ES-I3 (cell line): ENCODE results near the gene RASGEF1B.

Experiments used
- H3K36me3 ChIP-seq: 2 replicates; pipeline ENCODE4 v1.6.1; 2013; ENCODE audit warnings: mild to moderate bottlenecking, low read length, control low read depth, moderate library complexity; ENCODE audit not compliant: insufficient read depth
- H3K4me1 ChIP-seq: 2 replicates; pipeline ENCODE4 v1.6.1; 2013; ENCODE audit warnings: mild to moderate bottlenecking, control low read depth, low read length; ENCODE audit not compliant: insufficient read depth
- H3K9ac ChIP-seq: 2 replicates; pipeline ENCODE4 v1.6.1; 2013; ENCODE audit warnings: low read depth, mild to moderate bottlenecking, low read length, moderate library complexity
- H3K9me3 ChIP-seq: 2 replicates; pipeline ENCODE4 v1.6.1; 2013; ENCODE audit warnings: mild to moderate bottlenecking, low read length, moderate library complexity; ENCODE audit not compliant: control insufficient read depth, insufficient read depth

Gene RASGEF1B

DNA sequence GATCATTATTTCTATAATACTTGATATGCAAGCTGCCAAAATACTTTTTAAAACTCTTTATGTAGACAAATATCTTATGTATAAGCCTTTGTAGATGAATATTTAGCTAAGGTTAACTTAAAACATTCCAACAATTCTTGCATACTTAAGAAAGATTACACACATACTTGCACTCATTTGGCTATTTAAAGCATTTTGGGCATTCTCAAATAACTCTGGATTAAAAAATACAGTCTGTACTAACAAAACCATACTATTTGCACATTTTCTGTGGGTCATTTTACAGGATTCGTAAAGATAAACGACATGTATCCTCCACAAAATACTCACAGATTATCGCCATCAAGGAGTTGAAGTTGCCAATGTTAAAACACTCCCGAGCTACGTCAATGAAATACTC is 26.5 kb downstream of the RASGEF1B start:
- H3K9ac ChIP-seq = no peak overlapping the region
- H3K4me1 ChIP-seq = no peaks in the 10 kb centered on the region
- no peaks in the 10 kb centered on the region for H3K36me3 ChIP-seq
- H3K9me3 ChIP-seq = no peaks in the 10 kb centered on the region

DNA sequence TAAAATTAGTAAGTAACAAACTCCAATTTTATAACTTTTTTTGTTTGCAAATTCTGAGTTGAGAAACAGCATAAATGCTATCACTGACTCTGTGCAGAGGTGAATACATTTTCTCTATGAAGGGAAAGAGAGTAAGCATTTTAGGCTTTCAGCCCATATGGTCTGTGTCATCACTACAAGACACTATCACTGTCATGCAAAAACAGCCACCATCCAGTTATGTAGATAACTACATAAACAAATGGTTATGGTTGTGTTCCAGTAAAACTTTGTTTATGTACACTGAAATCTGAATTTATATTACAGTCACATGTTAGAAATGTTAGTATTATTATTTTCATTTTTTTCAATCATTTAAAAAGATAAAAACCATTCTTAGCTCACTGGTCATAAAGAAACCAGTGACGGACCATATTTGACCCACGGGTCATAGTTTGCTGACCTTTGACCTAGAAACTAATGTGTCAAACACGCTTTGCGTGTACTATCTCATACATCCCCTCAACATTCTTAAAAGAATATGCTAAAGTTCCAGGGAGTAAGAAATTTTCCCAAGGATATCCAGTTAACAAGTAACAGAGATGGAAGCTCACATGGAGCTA is 29.1 kb downstream of the RASGEF1B start:
- Histone ChIP-seq H3K36me3 (no peaks in the 10 kb centered on the region), H3K9me3 (no peaks in the 10 kb centered on the region), H3K9ac (no peak overlapping the region), H3K4me1 (no peaks in the 10 kb centered on the region)

DNA sequence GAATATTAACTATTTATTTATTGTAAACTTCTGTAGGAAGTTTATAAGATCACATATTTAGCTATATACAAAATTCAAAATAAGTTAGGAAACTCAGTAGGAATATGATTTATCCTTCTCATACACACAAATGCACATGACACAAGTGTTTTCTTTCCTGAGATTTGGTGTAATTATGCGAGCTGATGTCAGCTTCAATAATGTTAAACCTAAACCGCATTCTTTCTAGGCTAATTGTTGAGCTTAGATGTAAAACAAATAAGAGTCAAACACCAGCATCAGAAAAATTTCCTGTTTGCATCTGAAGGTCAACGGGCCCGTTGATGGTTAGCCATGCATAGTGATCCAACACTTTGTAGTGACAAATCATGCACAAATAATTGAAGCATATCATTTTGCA is 30.8 kb downstream of the RASGEF1B start:
- Histone ChIP-seq H3K9ac (no peak overlapping the region), H3K4me1 (no peaks in the 10 kb centered on the region), H3K36me3 (no peaks in the 10 kb centered on the region), H3K9me3 (no peaks in the 10 kb centered on the region)

DNA sequence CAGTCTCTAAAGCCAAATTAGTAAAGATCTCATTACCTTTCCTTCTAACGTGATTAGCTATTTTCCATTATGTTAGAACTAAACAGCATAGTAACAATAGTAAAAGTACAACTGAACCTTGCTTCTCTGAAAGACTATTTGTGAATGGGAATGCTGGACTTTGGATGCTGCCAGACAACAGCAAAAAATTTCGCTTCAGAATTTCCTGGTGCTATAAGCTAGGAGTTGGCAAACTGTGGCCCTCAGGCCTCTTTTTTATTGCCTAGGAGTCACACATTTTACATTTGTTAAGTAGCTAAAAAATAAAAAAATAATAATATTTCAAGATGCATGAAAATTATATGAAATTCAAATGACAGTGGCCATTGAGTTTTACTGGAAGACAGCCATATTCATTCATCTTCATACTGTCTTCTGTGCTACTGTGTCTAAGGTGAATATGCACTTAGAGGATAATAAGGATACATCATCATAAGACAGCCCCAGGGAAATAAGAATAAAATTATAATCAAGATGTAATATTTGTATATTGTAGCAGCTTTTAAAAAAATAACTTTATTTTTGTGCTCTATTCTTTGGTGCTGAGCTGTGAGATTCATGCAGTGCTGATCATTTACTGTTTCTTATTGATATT is 34.6 kb downstream of the RASGEF1B start:
- Histone ChIP-seq H3K4me1 (no peaks in the 10 kb centered on the region), H3K9ac (no peak overlapping the region), H3K36me3 (no peaks in the 10 kb centered on the region), H3K9me3 (no peaks in the 10 kb centered on the region)

DNA sequence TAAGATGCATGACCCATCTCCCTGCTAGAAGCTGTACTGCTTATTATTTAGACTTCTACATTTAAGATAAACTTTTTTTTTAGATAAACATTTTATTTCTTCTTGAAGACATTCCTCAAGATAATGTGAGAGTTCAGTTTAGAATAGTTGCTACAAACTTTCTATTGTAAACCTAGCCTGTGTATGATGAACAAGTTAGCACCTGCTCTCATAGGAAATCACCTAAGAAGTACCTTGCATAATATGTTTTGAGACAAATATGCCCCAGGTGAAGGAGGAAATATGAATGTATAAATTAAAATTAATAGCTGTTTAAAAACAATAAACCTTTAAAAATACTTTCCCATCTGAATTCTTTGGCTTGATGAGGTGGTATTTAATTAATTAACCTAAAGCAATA is 35.6 kb downstream of the RASGEF1B start:
- Histone ChIP-seq H3K36me3 (no peaks in the 10 kb centered on the region), H3K4me1 (no peaks in the 10 kb centered on the region), H3K9me3 (no peaks in the 10 kb centered on the region), H3K9ac (no peak overlapping the region)

DNA sequence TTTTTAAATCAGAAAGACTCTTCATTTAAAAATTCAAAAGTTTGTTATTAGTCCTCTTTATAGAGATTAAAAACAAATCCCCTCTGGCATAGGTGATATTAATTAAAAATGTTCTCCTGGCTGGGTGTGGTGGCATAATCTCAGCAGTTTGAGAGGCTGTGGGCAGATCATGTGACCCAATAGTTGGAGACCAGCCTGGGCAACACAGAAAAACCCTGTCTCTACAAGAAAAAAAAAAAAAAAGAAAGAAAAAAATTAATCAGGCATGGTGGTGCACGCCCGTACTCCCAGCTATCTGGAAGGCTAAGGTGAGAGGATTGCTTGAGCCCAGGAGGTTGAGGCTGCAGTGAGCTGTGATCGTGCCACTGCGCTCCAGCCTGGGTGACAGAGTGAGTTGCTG is 38.9 kb downstream of the RASGEF1B start:
- no peak overlapping the region for H3K9ac ChIP-seq
- no peaks in the 10 kb centered on the region for H3K36me3 ChIP-seq
- no peaks in the 10 kb centered on the region for H3K4me1 ChIP-seq
- H3K9me3 ChIP-seq = no peaks in the 10 kb centered on the region

DNA sequence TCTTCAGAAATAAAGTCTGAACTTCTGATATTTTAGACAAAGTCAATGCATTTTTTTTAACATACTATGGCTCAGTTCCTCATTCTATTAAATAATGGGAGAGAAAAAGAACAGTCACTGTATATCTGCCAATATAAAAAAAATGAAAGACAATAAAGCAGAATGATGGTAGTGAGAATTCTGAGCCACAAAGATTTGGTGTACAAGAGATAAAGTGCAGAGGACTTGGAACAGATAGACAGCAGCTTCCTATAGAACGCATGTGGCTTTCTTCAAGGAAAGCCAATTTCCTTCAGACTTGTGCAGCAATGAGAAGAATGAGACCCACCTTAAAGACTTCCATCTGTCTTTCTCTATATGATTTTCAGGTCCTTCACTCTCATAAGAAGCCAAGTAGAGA is 39.7 kb downstream of the RASGEF1B start:
- Histone ChIP-seq H3K4me1 (peaks cover 4% of the 10 kb centered on the region), H3K9me3 (no peaks in the 10 kb centered on the region), H3K36me3 (no peaks in the 10 kb centered on the region), H3K9ac (no peak overlapping the region)

DNA sequence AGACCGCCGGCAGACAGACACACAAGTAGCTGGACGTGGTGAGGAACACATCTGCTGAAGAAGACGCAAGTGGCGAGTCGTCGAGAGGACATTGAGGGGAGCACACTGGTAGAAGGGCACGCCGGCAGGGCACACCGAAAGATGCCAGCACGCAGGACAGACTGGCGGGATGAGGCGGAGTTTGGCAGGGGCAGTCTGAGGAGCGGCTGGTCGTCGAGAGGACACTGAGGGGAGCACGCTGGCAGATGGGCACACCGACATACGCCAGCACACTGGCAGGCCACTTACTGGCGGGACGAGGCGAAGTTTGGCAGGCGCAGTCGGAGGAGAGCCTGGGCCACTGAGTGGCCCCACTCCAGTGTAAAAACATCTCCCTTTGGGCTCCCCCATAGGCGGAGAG is 42.1 kb downstream of the RASGEF1B start:
- no peaks in the 10 kb centered on the region for H3K9me3 ChIP-seq
- H3K36me3 ChIP-seq = no peaks in the 10 kb centered on the region
- peaks cover 10% of the 10 kb centered on the region for H3K4me1 ChIP-seq
- no peak overlapping the region for H3K9ac ChIP-seq

DNA sequence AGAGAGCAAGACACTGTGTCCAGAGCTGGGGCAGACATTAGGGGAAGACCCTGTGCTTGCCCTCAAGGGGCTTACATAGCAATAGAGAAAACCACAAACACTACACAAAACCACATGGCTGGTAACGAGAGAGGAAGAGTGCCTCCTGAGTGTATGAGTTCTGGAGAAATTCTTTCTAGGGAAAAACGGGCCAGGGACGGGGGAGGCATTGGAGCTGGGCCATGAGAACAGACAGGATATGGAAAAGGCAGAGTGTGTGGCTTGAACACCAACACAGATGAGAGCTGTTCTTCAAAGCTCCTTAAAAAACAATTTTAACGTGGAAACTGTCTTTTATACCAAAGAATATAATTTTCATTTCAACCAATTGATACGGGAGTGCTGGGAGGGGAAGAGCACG is 42.7 kb downstream of the RASGEF1B start:
- H3K36me3 ChIP-seq = no peaks in the 10 kb centered on the region

DNA sequence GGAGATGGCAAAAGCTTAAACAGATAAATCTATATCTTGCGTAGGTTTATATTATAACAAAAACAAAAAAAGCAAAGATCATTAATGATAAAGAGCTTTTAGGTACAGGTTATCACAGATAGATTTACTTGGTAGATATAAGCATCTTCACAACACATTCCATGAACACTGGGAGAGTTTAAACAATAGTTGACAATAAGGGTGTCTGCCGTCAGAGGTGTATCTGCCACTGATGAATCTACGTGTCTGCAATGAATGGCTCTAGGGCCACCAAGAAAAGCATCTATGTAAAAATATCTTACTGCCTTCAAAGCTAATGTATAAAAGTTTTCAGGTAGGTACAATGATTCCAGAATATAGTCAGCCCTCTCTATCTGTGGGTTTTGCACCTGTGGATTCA is 43.7 kb downstream of the RASGEF1B start:
- Histone ChIP-seq H3K36me3 (no peaks in the 10 kb centered on the region), H3K9ac (no peak overlapping the region)

More for the DNA sequence above, 42.7 kb downstream of the RASGEF1B start:
- Histone ChIP-seq H3K9ac (no peak overlapping the region), H3K9me3 (no peaks in the 10 kb centered on the region), H3K4me1 (peaks cover 15% of the 10 kb centered on the region)

DNA sequence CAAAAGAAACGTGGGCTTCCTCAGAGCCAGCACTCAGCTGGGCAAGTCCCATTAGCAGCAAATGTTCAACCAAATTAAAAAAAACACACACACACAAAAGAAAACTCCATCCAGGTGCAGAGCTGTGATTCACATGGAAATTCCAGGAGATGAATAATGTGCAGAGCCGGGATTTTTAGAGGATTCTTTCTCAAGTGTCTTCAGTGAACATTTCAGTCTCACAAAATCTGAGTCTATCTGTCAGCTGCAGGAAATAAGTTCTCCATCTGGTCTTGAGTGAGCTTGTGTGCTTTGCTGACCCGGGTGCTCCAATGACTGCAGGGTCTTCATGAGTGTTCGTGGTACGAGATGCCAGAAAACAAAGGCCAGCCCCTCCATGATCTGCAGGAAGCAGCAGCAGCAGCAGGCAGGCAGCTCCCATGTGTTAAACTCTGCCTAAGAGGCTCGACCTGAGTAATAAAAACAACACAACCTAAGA is 44.3 kb downstream of the RASGEF1B start:
- no peaks in the 10 kb centered on the region for H3K36me3 ChIP-seq
- H3K9ac ChIP-seq = no peak overlapping the region
- H3K4me1 ChIP-seq = peaks cover 20% of the 10 kb centered on the region
- no peaks in the 10 kb centered on the region for H3K9me3 ChIP-seq

More for the DNA sequence above, 43.7 kb downstream of the RASGEF1B start:
- Histone ChIP-seq H3K9me3 (no peaks in the 10 kb centered on the region), H3K4me1 (peaks cover 20% of the 10 kb centered on the region)

DNA sequence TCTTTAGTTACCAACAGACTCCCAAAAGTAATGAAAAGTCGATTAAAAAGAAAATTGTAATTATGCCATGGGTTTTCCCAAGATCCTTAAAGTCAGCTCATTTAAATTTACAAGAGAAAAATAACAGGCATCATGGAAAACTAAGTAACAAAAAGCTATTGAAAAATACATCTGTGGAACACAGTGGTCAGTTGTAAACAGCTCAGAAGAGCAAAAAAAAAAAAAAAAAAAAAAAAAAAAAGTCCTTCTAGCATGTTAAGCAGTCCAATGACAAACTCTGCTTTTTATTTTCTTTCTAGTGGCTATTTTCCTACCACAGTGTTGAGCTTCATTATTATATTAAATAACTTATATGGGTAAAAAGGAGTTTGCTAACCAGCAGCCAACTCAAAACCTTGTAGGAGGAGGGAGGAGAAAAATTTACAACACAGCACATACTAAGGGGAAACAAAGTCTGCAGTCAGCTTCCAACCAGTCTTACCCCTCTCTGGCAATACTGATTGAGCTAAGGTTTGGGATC is 44.9 kb downstream of the RASGEF1B start:
- Histone ChIP-seq H3K36me3 (no peaks in the 10 kb centered on the region), H3K4me1 (peaks cover 21% of the 10 kb centered on the region), H3K9ac (no peak overlapping the region), H3K9me3 (no peaks in the 10 kb centered on the region)

DNA sequence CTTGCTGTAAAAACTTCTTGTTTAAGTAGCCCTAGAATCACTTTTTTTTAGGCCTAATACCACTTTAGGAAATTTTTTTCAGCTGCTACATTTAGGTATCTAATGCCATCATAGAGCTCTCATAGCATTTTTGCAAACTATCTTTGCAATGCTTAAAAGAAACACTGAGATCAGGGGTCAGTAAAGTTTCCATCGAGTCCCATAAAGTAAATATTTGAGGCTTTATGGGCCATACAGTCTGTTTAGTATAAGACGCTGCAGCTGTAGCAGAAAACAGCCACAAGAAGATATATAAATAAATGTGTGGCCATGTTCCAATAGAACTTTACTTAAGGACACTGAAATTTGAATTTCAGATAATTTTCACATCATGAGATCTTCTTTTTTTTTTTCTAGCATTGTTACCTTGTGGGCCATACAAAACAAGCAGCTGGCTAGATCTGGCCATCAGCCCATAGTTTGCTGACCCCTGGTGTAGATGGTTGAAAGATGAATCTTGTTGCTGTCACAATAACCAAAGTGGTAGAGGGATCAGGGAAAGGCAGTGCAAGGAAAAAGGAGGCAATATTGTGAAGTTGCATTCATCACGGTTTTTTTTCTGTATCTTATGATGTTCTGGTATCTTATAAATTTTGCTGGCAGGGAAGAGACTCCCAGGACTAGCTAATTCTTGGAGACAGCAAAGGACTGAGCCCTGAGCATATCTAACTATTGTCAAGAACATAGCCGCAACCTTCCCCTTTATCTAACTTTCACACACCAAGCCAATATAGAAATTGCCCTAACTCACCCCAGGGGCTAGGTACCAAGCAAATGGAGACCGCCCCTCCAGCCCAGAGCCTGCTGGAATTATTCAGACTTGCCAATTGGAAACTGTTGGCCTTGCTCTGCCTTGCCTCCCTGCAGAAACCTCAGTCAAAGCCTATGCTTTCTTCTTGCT is 46.6 kb downstream of the RASGEF1B start:
- H3K4me1 ChIP-seq = peaks cover 34% of the 10 kb centered on the region
- H3K36me3 ChIP-seq = no peaks in the 10 kb centered on the region
- no peaks in the 10 kb centered on the region for H3K9me3 ChIP-seq
- no peak overlapping the region for H3K9ac ChIP-seq

DNA sequence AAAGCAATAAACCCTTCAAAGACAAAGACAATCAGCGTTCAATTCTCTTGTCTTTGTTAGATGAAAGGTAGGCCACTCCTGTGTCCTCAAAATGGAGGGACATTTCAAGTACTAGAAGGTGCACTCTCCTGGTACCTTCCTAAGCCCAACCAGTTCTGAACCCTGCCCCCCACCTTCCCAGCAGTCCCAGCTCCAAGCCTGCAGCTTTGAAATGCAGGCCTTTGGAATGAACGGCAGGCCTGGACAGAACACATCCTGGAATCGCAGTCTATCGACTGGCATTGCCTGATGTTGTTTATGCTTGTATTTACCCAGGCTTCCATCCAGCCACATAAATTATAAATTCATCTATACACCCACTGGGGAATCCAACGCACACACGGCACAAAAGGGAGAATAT is 47.4 kb downstream of the RASGEF1B start:
- Histone ChIP-seq H3K9ac (no peak overlapping the region), H3K36me3 (no peaks in the 10 kb centered on the region), H3K4me1 (peaks cover 39% of the 10 kb centered on the region), H3K9me3 (no peaks in the 10 kb centered on the region)
